Measurements from ENCODE around the gene FOXL1. TPM values are rescaled to one million over a fixed set of nuclear protein-coding genes. Genes with fewer than 3 reads are reported as not detected.

The FOXL1 gene
- total RNA-seq, 1 donor from 2014 or later: 0.07 TPM

DNA sequence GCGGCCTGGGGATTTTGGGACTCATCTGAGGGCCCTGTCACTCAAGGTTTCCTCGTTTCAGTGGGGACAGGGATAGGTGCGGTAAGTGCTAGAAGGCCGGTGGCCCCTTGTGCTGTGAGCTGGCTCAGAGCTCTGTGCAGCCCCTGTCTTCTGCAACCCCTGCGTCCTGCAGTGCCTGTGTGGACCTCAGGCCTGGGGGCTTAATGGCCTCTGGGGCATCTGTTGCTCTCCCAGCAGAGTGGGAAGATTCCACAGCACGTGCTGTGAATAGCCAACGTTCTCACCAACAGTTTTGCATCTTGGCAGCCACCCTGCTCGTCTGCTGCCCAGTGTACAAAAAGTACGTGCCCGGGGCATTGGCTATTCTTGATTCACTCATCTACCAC, 6.8 kb upstream of the FOXL1 start:
- DNase-seq (ENCODE audit: low spot score): no peak
- Histone ChIP-seq H3K4me2 (no peak overlapping the region), H3K9ac (no peak overlapping the region), H4K20me1 (ENCODE audit: low read depth) (peaks cover 33% of the 10 kb centered on the region), H3K4me3 (no peak overlapping the region), H3K4me1 (peaks cover 8% of the 10 kb centered on the region), H3K36me3 (no peaks in the 10 kb centered on the region), H2AFZ (replicated peaks) (no peak overlapping the region), H3K27me3 (peaks cover 99% of the 10 kb centered on the region), H3K27ac (no peak overlapping the region), H3K9me3 (ENCODE audit: low read depth) (no peaks in the 10 kb centered on the region), H3F3A (ENCODE audit: low read depth) (peaks cover 13% of the 10 kb centered on the region), H3K79me2 (ENCODE audit: low read depth) (no peaks in the 10 kb centered on the region)
- TF ChIP-seq, protein P1, sequence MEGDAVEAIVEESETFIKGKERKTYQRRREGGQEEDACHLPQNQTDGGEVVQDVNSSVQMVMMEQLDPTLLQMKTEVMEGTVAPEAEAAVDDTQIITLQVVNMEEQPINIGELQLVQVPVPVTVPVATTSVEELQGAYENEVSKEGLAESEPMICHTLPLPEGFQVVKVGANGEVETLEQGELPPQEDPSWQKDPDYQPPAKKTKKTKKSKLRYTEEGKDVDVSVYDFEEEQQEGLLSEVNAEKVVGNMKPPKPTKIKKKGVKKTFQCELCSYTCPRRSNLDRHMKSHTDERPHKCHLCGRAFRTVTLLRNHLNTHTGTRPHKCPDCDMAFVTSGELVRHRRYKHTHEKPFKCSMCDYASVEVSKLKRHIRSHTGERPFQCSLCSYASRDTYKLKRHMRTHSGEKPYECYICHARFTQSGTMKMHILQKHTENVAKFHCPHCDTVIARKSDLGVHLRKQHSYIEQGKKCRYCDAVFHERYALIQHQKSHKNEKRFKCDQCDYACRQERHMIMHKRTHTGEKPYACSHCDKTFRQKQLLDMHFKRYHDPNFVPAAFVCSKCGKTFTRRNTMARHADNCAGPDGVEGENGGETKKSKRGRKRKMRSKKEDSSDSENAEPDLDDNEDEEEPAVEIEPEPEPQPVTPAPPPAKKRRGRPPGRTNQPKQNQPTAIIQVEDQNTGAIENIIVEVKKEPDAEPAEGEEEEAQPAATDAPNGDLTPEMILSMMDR (IDR thresholded peaks at IDR 0.05): no peak
- TF ChIP-seq EZH2 (IDR thresholded peaks at IDR 0.05) (no peak), EZH2phosphoT487 (IDR thresholded peaks at IDR 0.05) (no peak)
- no peak overlapping the region for H3K27ac Mint-ChIP-seq
- H3K4me3 Mint-ChIP-seq: no peak overlapping the region
- no peaks in the 10 kb centered on the region for H3K9me3 Mint-ChIP-seq
- peaks cover 13% of the 10 kb centered on the region for H3K4me1 Mint-ChIP-seq
- H3K27me3 Mint-ChIP-seq (ENCODE audit: insufficient read depth, low read depth): peaks cover 82% of the 10 kb centered on the region
- H3K36me3 Mint-ChIP-seq: no peaks in the 10 kb centered on the region

DNA sequence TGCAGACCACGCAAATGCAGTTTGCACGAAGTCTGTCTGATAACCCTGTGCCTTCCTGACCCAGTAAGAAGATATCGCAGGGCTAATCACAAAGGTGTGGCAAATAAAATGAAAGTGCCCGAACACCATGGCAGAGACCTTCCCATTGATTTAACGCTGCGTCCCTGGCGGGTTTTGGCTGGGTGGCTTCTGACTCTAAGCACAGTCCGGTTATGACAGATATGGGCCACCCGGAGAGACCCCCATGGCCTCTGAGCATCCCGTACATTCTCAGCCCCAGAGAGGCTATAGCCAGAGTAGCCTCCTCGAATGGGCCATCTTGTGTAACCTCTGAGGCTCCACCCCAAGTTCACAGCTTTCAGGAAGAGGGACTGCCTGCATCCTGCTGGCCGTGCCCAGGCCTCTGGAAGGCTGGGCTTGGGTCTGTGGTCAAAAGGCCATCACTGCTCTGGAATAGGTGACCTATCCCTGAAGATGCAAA, 6.3 kb upstream of the FOXL1 start:
- Mint-ChIP-seq H3K27ac (no peak overlapping the region), H3K4me3 (no peak overlapping the region), H3K4me1 (peaks cover 16% of the 10 kb centered on the region), H3K36me3 (no peaks in the 10 kb centered on the region), H3K27me3 (ENCODE audit: insufficient read depth, low read depth) (peaks cover 83% of the 10 kb centered on the region), H3K9me3 (no peaks in the 10 kb centered on the region)
- no peak overlapping the region for H3K27ac ChIP-seq
- no peak for TF ChIP-seq EZH2 (IDR thresholded peaks at IDR 0.05)
- TF ChIP-seq EZH2phosphoT487 (IDR thresholded peaks at IDR 0.05): no peak
- TF ChIP-seq, protein P1 (IDR thresholded peaks at IDR 0.05): no peak
- H2AFZ ChIP-seq (replicated peaks): no peak overlapping the region
- H3K4me1 ChIP-seq: peaks cover 8% of the 10 kb centered on the region
- H3K4me2 ChIP-seq: no peak overlapping the region
- no peak overlapping the region for H3K4me3 ChIP-seq
- no peaks in the 10 kb centered on the region for H3K79me2 ChIP-seq (ENCODE audit: low read depth)
- H4K20me1 ChIP-seq (ENCODE audit: low read depth): peaks cover 36% of the 10 kb centered on the region
- no peaks in the 10 kb centered on the region for H3K9me3 ChIP-seq (ENCODE audit: low read depth)
- H3K9ac ChIP-seq: no peak overlapping the region
- peaks cover 13% of the 10 kb centered on the region for H3F3A ChIP-seq (ENCODE audit: low read depth)
- H3K36me3 ChIP-seq: no peaks in the 10 kb centered on the region
- no peak for DNase-seq (ENCODE audit: low spot score)
- peaks cover 99% of the 10 kb centered on the region for H3K27me3 ChIP-seq

DNA sequence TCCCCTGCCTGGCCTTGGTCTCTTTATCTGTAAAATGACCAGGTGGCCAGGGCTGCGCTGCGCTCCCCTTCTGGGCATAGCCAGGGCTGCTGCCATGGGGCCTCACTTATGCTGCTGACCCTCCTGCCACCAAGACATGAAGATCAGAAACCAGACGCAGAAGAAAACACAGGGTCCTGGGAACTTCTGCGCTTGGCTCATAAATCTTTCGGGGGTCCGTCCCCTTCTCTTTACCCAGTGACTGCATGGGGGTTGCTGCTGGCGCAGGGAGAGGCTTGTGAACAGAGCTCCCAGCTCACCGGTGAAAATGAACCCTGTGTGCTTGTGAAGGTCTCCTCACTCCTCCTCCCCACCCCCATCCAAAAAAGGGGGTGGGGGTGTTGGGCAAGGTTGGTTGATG, 5.7 kb upstream of the FOXL1 start:
- H3K27me3 Mint-ChIP-seq (ENCODE audit: insufficient read depth, low read depth): peaks cover 86% of the 10 kb centered on the region
- Histone ChIP-seq H3K4me1 (peaks cover 8% of the 10 kb centered on the region), H3K27me3 (peaks cover 99% of the 10 kb centered on the region), H3K9ac (no peak overlapping the region), H3F3A (ENCODE audit: low read depth) (peaks cover 9% of the 10 kb centered on the region), H3K4me3 (no peak overlapping the region), H3K9me3 (ENCODE audit: low read depth) (no peaks in the 10 kb centered on the region), H2AFZ (replicated peaks) (no peak overlapping the region), H3K27ac (no peak overlapping the region), H3K4me2 (no peak overlapping the region), H4K20me1 (ENCODE audit: low read depth) (peaks cover 40% of the 10 kb centered on the region), H3K36me3 (no peaks in the 10 kb centered on the region), H3K79me2 (ENCODE audit: low read depth) (no peaks in the 10 kb centered on the region)
- H3K27ac Mint-ChIP-seq: no peak overlapping the region
- DNase-seq (ENCODE audit: low spot score): no peak
- H3K9me3 Mint-ChIP-seq: no peaks in the 10 kb centered on the region
- no peaks in the 10 kb centered on the region for H3K36me3 Mint-ChIP-seq
- TF ChIP-seq EZH2phosphoT487 (IDR thresholded peaks at IDR 0.05): no peak
- TF ChIP-seq EZH2 (IDR thresholded peaks at IDR 0.05): peak; percentile 22
- no peak overlapping the region for H3K4me3 Mint-ChIP-seq
- H3K4me1 Mint-ChIP-seq: peaks cover 18% of the 10 kb centered on the region

DNA sequence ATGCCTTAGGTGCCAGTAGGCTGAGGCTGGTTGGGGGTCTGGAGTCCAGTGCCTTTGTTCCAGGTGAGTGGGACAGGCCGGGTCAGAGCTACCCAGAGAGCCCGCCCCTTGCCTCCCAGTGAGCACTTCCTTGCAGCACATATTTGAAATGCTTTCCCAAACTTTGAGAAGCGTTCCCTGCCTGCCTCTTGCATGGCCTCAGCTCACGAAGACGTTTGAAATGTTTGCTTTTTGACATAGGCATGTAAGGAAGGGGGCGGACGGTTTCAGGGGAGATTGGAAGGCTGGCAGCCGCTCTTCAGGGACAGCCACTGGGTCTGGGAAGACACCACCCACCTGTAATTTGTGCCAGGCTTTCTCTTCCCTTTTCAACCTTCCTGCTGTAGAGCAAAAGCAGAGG, 5.1 kb upstream of the FOXL1 start:
- no peaks in the 10 kb centered on the region for H3K36me3 ChIP-seq
- TF ChIP-seq EZH2 (IDR thresholded peaks at IDR 0.05) (no peak), EZH2phosphoT487 (IDR thresholded peaks at IDR 0.05) (no peak)
- TF ChIP-seq, protein P1 (IDR thresholded peaks at IDR 0.05): no peak
- H3K27me3 ChIP-seq: peaks cover 99% of the 10 kb centered on the region
- H3K27ac ChIP-seq: no peak overlapping the region
- H3K79me2 ChIP-seq (ENCODE audit: low read depth): no peaks in the 10 kb centered on the region
- no peak overlapping the region for H3K4me3 ChIP-seq
- no peaks in the 10 kb centered on the region for H3K9me3 Mint-ChIP-seq
- H3K36me3 Mint-ChIP-seq: no peaks in the 10 kb centered on the region
- H3K27me3 Mint-ChIP-seq (ENCODE audit: insufficient read depth, low read depth): peaks cover 91% of the 10 kb centered on the region
- H4K20me1 ChIP-seq (ENCODE audit: low read depth): peaks cover 37% of the 10 kb centered on the region
- no peak overlapping the region for H3K27ac Mint-ChIP-seq
- H3F3A ChIP-seq (ENCODE audit: low read depth): peaks cover 11% of the 10 kb centered on the region
- no peaks in the 10 kb centered on the region for H3K9me3 ChIP-seq (ENCODE audit: low read depth)
- H3K4me1 Mint-ChIP-seq: peaks cover 21% of the 10 kb centered on the region
- no peak overlapping the region for H3K4me3 Mint-ChIP-seq
- no peak overlapping the region for H2AFZ ChIP-seq (replicated peaks)
- no peak for DNase-seq (ENCODE audit: low spot score)
- no peak overlapping the region for H3K4me2 ChIP-seq
- peaks cover 12% of the 10 kb centered on the region for H3K4me1 ChIP-seq
- H3K9ac ChIP-seq: no peak overlapping the region

Measured in neural progenitor cell (in vitro differentiated cells).